Measurements from ENCODE around the gene PHF21B.

- TF ChIP-seq CTCF (IDR thresholded peaks at IDR 0.05; ENCODE audit: control extremely low read depth in 1 of 3, insufficient read depth in 1 of 3, low read depth in 1 of 3, low read length in 3 of 3) (no peak), EP300 (IDR thresholded peaks at IDR 0.05; ENCODE audit: borderline replicate concordance in 1 of 2, low read depth in 2 of 2, low read length in 2 of 2) (no peak), POLR2AphosphoS5 (IDR thresholded peaks at IDR 0.05; ENCODE audit: low read depth, low read length) (no peak), POLR2A (IDR thresholded peaks at IDR 0.05; ENCODE audit: control extremely low read depth in 1 of 2, low read depth in 2 of 2, low read length in 2 of 2) (no peak), EZH2 (IDR thresholded peaks at IDR 0.05; ENCODE audit: low read depth, low read length, severe bottlenecking) (no peak), RFX5 (IDR thresholded peaks at IDR 0.05; ENCODE audit: borderline replicate concordance, low read depth, low read length) (no peak)
Measured at GRCh38 chr22:44883011-44883421, 126.8 kb downstream of the PHF21B start.

All from H1 (cell line).